Measurements from ENCODE around the gene BCL2L12. TPM values are rescaled to one million over a fixed set of nuclear protein-coding genes. Genes with fewer than 3 reads are reported as not detected.

BCL2L12 gene
- total RNA-seq, 4 donors from 2014 or later, result 4.4 to 12.9 (median 5.8) TPM

- H3K27me3 ChIP-seq, result peaks cover 0 to 35% (median 0%) of the 10 kb centered on the region in 4 donors
- no peak overlapping the region for H3K4me3 ChIP-seq
- no peaks in the 10 kb centered on the region for H3K9me3 ChIP-seq
- peaks cover 16 to 41% (median 29%) of the 10 kb centered on the region in 3 donors for H3K4me1 ChIP-seq
- TF ChIP-seq, protein P1, sequence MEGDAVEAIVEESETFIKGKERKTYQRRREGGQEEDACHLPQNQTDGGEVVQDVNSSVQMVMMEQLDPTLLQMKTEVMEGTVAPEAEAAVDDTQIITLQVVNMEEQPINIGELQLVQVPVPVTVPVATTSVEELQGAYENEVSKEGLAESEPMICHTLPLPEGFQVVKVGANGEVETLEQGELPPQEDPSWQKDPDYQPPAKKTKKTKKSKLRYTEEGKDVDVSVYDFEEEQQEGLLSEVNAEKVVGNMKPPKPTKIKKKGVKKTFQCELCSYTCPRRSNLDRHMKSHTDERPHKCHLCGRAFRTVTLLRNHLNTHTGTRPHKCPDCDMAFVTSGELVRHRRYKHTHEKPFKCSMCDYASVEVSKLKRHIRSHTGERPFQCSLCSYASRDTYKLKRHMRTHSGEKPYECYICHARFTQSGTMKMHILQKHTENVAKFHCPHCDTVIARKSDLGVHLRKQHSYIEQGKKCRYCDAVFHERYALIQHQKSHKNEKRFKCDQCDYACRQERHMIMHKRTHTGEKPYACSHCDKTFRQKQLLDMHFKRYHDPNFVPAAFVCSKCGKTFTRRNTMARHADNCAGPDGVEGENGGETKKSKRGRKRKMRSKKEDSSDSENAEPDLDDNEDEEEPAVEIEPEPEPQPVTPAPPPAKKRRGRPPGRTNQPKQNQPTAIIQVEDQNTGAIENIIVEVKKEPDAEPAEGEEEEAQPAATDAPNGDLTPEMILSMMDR (IDR thresholded peaks at IDR 0.05), result no peak
- TF ChIP-seq POLR2A (IDR thresholded peaks at IDR 0.05), result no peak
- 73 to 74% methylated on average over 9 to 15 of the region's 16 CpGs for WGBS, 2 donors
- intact Hi-C loops (cut with DNase I), result no loop called here
- H3K27ac ChIP-seq, result no peak overlapping the region
- H3K36me3 ChIP-seq, result peaks cover 0 to 18% (median 0%) of the 10 kb centered on the region in 3 donors
- no peak for DNase-seq
Measured at GRCh38 chr19:49692147-49692506, 26.4 kb downstream of the BCL2L12 start.

DNA sequence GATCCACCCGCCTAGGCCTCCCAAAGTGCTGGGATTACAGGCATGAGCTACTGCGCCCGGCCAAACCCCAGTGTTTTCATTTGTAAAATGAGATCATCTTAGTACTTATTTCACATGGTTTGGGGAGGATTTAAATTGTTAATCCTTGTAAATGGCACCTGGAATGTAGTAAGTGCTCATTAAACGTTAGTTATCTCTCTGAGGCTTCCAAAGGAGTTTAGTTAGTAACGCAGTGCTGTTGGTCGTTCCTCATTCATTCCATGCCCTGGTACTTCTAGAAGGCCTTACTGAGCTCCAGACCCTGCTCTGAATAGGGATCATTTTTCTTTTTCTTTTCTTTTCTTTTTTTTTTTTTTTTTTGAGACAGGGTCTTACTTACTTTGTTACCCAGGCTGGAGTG, 30.4 kb downstream of the BCL2L12 start:
- TF ChIP-seq, protein P1 (IDR thresholded peaks at IDR 0.05), result no peak
- TF ChIP-seq POLR2A (IDR thresholded peaks at IDR 0.05), result no peak
- 65 to 78% methylated on average over 5 to 6 of the region's 6 CpGs for WGBS, 2 donors
- H3K27me3 ChIP-seq, result peaks cover 0 to 16% (median 0%) of the 10 kb centered on the region in 4 donors
- no peak for DNase-seq
- H3K9me3 ChIP-seq, result no peaks in the 10 kb centered on the region
- no peak overlapping the region for H3K4me3 ChIP-seq
- H3K27ac ChIP-seq, result no peak overlapping the region
- no peaks in the 10 kb centered on the region for H3K36me3 ChIP-seq
- peaks cover 0 to 9% (median 7%) of the 10 kb centered on the region in 3 donors for H3K4me1 ChIP-seq
- intact Hi-C loops (cut with DNase I), result no loop called here

- H3K9me3 ChIP-seq, result no peaks in the 10 kb centered on the region
- WGBS, 2 donors, result 89 to 93% methylated on average over 3 to 5 of the region's 7 CpGs
- H3K36me3 ChIP-seq, result no peaks in the 10 kb centered on the region
- no peak for DNase-seq
- peaks cover 0 to 2% (median 0%) of the 10 kb centered on the region in 3 donors for H3K4me1 ChIP-seq
- intact Hi-C loops (cut with DNase I), result no loop called here
- H3K27ac ChIP-seq, result no peak overlapping the region
- peaks cover 0 to 14% (median 0%) of the 10 kb centered on the region in 4 donors for H3K27me3 ChIP-seq
- no peak overlapping the region for H3K4me3 ChIP-seq
- no peak for TF ChIP-seq POLR2A (IDR thresholded peaks at IDR 0.05)
- TF ChIP-seq, protein P1 (IDR thresholded peaks at IDR 0.05), result no peak
Measured at GRCh38 chr19:49696865-49697264, 31.1 kb downstream of the BCL2L12 start.

DNA sequence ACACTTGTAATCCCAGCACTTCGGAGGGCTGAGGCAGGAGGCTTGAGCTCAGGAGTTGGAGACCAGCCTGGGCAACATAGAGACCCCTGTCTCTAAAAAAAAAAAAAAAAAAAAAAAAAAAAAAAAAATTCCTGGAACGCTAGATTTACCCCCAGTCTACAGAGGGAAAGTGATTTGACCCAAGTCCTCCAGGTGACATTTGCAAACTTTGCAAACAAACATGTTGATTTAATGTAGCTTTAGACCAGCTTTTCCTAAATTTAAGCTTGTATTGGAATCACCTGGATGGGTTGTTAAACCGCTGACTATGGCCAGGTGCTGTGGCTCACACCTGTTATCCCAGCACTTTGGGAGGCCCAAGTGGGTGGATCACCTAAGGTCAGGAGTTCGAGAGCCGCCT, 33.6 kb downstream of the BCL2L12 start:
- peaks cover 0 to 6% (median 0%) of the 10 kb centered on the region in 4 donors for H3K27me3 ChIP-seq
- no peak for DNase-seq
- TF ChIP-seq POLR2A (IDR thresholded peaks at IDR 0.05), result no peak
- no peaks in the 10 kb centered on the region for H3K36me3 ChIP-seq
- no peak overlapping the region for H3K27ac ChIP-seq
- intact Hi-C loops (cut with DNase I), result no loop called here
- 72 to 84% methylated on average over 3 to 5 of the region's 5 CpGs for WGBS, 2 donors
- no peak overlapping the region for H3K4me3 ChIP-seq
- no peaks in the 10 kb centered on the region for H3K9me3 ChIP-seq
- H3K4me1 ChIP-seq, result no peaks in the 10 kb centered on the region

DNA sequence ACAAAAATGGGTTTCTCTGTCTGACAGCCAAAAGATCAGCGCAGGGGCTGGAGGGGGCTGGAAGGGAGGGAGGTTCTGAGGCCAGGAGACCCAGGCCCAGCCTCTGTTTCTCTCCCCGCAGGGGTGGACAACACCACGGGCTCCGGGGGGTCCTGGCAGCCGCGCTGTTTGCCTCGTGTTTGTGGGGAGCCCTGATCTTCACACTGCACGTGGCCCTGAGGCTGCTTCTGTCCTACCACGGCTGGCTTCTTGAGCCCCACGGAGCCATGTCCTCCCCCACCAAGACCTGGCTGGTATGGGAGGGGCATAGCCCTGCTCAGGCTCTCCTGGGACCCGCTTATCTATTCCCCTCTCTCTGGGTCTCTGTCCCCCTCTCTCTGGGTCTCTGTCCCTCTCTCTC, 34.8 kb downstream of the BCL2L12 start:
- peaks cover 0 to 6% (median 0%) of the 10 kb centered on the region in 4 donors for H3K27me3 ChIP-seq
- H3K4me1 ChIP-seq, result no peaks in the 10 kb centered on the region
- no peaks in the 10 kb centered on the region for H3K36me3 ChIP-seq
- no peaks in the 10 kb centered on the region for H3K9me3 ChIP-seq
- no peak overlapping the region for H3K27ac ChIP-seq
- 54 to 65% methylated on average over 5 to 10 of the region's 11 CpGs for WGBS, 2 donors
- intact Hi-C loops (cut with DNase I), result no loop called here
- DNase-seq, result no peak
- no peak overlapping the region for H3K4me3 ChIP-seq
- TF ChIP-seq POLR2A (IDR thresholded peaks at IDR 0.05), result no peak
- TF ChIP-seq, protein P1 (IDR thresholded peaks at IDR 0.05), result no peak

- H3K36me3 ChIP-seq, result no peaks in the 10 kb centered on the region
- H3K27me3 ChIP-seq, result peaks cover 0 to 6% (median 0%) of the 10 kb centered on the region in 4 donors
- no peak overlapping the region for H3K4me3 ChIP-seq
- no peaks in the 10 kb centered on the region for H3K9me3 ChIP-seq
- H3K27ac ChIP-seq, result no peak overlapping the region
- DNase-seq, result no peak
- intact Hi-C loops (cut with DNase I), result no loop called here
- H3K4me1 ChIP-seq, result no peaks in the 10 kb centered on the region
- 43 to 45% methylated on average over 20 to 33 of the region's 40 CpGs for WGBS, 2 donors
- TF ChIP-seq POLR2A (IDR thresholded peaks at IDR 0.05), result no peak
- TF ChIP-seq, protein P1 (IDR thresholded peaks at IDR 0.05), result no peak
Measured at GRCh38 chr19:49701271-49701786, 35.6 kb downstream of the BCL2L12 start.

Data from esophagus squamous epithelium (tissue), 5 donors.